IPS-NIHi7 (cell line): ENCODE results near the gene STX3.
"Not testable (repeated sequence)": the region's sequence is repeated elsewhere in the genome, so short reads cannot be mapped to it uniquely, and the experiment has no call there.

Experiments
- DNase-seq: peaks from one replicate; pipeline ENCODE4 v3.0.0; 2012; ENCODE audit warnings: mixed read lengths; ENCODE audit errors: extremely low spot score

Gene STX3

DNA sequence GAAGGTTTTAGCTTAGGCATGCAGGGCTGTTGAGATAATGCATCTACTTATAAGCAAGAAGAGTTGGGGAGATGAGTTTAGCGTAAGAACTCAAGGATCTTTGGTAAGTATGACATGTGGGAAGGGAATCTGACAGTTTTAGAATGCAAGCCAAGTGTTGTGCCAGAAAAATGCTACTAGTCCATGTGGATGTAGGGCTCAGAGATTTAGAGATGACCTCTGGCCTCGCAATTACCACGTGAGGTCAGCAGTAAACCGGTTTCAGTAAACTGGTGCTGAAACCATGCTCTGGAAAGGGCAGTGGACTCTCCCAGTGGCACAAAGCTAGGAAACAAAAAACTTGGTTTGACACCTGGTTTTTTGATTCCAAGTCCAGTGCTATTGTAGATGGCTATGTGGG is 36.5 kb downstream of the STX3 start:
- DNase-seq, result no peak

- DNase-seq, result no peak
These were observed 37.3 kb downstream of the STX3 start for GRCh38 chr11:59792507-59792906.

DNA sequence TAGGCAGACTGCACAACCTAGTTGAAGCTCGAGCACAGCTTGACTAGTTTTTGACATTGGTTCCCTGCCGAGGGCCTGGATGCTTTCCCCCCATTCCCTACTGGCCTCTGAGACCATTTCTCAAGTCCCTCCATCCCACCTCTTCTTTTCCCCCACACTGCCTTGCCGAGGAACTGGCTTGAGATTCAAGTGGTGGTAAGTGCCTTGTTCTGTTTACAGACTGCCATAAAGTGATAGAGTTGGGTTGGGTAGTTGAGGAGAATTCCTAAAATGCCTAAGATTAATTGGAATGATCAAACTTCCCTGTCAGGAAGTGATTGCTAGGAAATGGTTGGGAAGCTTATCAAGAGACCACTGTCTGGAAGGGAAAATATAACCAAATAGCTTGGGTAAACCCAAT is 39.2 kb downstream of the STX3 start:
- DNase-seq, result no peak

DNA sequence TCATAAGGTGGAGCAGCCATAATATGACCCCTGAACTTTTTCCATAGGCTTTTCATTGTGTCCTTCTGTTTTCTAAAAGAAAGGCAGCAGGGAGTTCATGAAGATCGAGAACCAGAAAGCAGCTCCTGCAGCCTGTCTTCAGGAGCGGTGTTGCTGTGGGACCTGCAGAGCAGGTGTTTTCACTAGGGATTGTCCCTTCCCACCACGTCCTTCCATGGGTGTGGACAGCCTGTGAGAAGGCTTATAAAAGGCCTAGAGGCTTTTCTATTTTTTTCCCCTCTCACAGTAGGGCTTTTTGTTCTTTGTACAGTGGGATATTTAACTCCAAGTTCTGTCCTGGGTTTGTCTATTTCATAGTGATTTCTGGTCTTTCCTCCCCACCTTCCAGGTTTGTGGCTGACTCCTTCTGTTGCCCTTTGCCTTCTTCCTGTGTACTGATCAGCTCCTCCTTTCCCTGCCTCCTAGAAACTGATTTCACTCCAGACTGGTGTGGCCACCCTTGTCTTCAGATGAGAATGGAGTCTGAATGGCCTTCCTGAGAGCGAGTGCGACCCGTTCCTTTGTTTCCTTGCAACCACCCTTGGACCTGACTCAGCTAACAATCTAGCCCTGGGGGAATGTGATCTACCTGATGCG is 45.3 kb downstream of the STX3 start:
- no peak for DNase-seq

DNA sequence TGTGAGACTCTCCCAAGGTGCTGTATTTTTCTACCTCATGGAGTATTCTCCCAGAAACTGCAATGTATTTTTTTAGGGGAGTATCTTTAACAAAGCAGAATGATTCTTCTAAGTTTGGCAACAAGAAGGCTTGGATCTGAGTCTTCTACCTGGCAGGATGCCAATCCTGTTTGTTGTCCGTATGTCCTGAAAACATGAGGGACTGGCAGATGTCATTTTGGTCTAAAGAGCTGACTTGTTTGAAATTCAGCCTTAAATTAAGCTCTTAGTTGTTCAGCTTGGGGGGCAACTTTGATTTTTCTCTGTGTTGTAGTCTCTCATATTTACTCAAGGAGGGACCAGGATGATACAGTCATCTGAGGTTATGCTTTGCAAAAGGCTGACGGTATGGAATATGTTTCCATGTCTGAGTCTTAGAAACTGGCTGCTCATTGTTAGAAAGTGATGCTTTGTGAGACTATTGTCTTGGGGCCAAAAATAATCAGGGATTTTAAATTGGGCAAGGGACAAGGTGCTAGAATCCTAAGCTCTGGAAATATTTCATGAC is 46.1 kb downstream of the STX3 start:
- no peak for DNase-seq

GRCh38 chr11:59801981-59802638 is 46.9 kb downstream of the STX3 start:
- no peak for DNase-seq

GRCh38 chr11:59802639-59803176 is 47.5 kb downstream of the STX3 start:
- no peak for DNase-seq

GRCh38 chr11:59804061-59804460 is 48.9 kb downstream of the STX3 start:
- no peak for DNase-seq

- DNase-seq, result no peak
These were observed 52.0 kb downstream of the STX3 start for GRCh38 chr11:59807047-59807610.

- DNase-seq, result peak; percentile 89
These were observed 55.2 kb downstream of the STX3 start, which contains the start of gene MRPL16 for GRCh38 chr11:59810189-59810910. Gene MRPL16 (minus strand): TSS chr11:59810778. CDS start chr11:59810658, 120 bp downstream.

DNA sequence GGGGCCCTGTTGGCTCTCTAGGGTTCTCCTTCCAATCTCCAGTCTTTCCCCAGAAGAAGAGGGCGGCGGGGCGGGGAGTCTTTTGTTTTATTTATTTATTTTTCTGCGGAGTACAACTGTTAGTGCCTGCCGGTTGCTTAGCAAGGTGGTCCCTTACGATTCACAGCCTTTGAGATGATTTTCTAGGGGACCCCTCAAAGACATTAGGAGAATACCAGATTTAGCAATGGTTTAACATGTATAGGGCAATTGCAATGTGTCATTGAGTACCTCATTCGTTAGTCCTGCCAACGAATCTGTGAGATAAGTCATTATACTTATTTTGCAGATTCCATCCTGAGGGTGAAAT is 55.7 kb downstream of the STX3 start:
- no peak for DNase-seq

GRCh38 chr11:59812220-59812619 is 57.0 kb downstream of the STX3 start:
- no peak for DNase-seq

DNA sequence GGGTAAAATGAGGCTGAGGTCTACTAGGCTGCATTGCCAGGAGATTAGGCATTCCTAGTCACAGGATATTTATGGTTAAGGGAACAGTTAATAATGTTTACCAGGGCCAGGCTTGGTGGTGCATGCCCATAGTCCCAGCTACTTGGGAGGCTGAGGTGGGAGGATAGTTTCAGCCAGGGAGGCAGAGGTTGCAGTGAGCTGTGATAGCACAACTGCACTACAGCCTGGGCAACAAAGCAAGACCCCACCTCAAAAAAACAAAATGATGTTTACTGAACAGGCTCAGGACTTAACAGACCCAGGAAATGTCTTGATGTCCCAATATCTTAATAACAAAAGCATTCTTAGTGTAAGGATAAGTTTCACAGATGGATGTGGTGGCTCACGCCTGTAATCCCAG is 58.2 kb downstream of the STX3 start:
- no peak for DNase-seq

DNA sequence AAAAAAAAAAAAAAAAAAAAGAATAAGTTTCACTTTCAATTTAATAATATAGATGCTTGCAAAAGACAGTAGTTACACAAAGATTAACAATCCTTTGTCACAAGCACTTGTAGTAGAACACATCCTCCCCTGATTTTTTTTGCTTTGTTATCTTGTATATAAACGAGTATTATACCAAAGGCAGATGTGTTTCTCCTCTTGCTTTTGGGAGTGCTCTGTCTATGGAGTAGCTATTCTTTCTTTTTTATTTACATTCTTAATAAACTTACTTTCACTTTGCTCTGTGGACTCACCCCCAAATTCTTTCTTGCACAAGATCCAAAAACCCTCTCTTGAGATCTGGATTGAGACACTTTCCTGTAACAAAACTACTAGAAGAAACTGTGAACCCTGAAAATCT is 58.8 kb downstream of the STX3 start:
- no peak for DNase-seq

DNA sequence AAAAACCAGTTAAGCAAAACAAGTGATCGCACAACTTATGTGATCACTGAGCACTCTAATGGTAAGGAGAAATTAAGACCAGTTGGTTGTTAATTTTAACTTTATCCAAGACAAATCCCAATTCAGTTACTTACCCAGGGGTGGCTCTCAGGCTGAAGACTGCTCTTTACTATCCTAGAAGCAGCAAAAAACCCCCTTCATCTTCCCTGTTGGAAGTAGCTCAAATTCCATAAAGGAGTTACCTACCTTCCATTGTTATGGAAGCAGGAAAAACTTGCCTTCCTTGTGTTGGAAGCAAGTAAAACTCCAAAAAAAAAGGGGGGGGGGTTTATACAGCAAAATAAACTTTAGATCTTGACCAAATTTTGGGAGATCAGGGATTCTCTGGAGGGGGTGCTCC is 60.6 kb downstream of the STX3 start:
- DNase-seq, result no peak

DNA sequence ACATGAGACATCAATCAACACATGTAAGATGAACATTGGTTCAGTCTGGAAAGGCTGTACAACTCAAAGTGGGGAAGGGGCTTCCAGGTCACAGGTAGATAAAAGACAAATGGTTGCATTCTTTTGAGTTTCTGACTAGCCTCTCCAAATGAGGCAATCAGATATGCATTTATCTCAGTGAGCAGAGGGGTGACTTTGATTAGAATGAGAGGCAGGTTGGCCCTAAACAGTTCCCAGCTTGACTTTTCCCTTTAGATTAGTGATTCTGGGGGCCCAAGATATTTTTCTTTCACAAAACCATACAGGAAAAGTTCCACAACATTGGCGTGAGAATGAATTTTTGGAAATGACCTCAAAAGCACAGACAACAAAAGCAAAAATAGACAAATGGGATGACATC is 61.3 kb downstream of the STX3 start:
- DNase-seq, result not testable (repeated sequence)

DNA sequence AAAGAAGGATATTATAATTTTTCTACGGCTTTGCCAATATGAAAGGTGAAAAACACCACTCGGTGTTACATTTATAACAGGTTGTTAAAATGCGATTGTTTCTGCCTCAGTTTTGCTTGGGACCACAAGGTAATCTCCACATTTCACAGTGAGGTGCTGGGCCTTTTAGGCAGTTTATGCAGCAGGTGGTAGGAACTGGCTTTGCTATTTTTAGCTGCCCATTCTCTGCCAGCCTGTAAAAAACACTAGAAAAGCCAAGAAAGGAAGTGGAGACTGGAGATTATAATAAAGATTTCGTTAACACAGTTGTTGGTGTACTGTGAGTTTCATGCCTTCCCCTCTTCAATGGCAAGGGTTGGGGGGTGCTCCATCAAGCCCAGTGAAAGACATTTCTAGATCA is 63.4 kb downstream of the STX3 start:
- DNase-seq, result no peak

DNA sequence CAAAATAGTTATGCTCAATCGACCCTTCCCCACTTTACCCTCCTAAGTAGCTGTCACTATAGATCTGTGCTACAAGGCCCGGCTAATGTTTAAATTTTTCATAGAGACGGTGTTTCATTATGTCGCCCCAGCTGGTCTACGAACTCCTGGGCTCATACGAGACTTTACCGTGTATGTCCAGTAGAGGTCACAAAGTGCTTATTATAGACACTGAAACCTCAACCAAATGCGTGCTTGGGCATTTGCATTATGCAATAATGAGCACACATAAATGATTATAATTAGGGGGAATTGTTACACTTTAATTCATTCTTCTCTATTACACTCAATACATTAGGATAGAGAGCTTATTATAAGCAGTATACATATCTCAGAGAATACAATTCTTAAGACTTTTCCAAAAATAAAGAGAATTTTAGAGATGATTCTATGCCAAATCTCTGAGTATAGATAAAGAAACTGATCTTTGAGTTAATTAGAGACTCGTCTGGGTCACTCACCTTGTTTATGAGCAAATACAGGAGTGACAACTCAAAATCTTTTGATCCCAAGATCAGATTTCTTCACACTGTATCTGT is 67.9 kb downstream of the STX3 start:
- DNase-seq, result peak; percentile 22

- no peak for DNase-seq
These were observed 74.2 kb downstream of the STX3 start for GRCh38 chr11:59829358-59829757.

- no peak for DNase-seq
These were observed 78.4 kb downstream of the STX3 start for GRCh38 chr11:59833602-59834001.

GRCh38 chr11:59839615-59840014 is 84.4 kb downstream of the STX3 start:
- DNase-seq, result no peak

- DNase-seq, result no peak
These were observed 86.3 kb downstream of the STX3 start for GRCh38 chr11:59841514-59841913.
